BJ (cell line): ENCODE results near the gene LIN52. TPM values are rescaled to one million over a fixed set of nuclear protein-coding genes. Genes with fewer than 3 reads are reported as not detected.
A peak's percentile ranks its signal among the peaks of the same experiment; 100 is the strongest.
"Not testable (repeated sequence)": the region's sequence is repeated elsewhere in the genome, so short reads cannot be mapped to it uniquely, and the experiment has no call there.

Source experiments
- CTCF ChIA-PET: fragments of 350-600 bp; formaldehyde crosslinking; extraction: SDS; loops from one replicate; lab custom pipeline; 2021; ENCODE audit warnings: antibody characterized with exemption, inconsistent platforms; lab: Yijun Ruan, JAX
- POLR2A ChIA-PET: fragments of 300-600 bp; sonication (Branson Sonifier 250); formaldehyde crosslinking; extraction: SDS; loops from one replicate; lab custom pipeline; 2021; ENCODE audit warnings: antibody characterized with exemption; lab: Charles Lee
- DNase-seq: peaks from one replicate; pipeline ENCODE4 v3.0.0-alpha.2; 2011; ENCODE audit warnings: low read depth
- H3K27me3 ChIP-seq: 2 replicates; pipeline ENCODE4 v1.6.0; 2011; ENCODE audit warnings: low read length; ENCODE audit not compliant: control insufficient read depth, insufficient read depth
- H3K36me3 ChIP-seq: 2 replicates; pipeline ENCODE4 v1.5.1; 2011; ENCODE audit warnings: low read length; ENCODE audit not compliant: control insufficient read depth, insufficient read depth
- H3K4me3 ChIP-seq: 2 replicates; pipeline ENCODE4 v1.5.1; 2011; ENCODE audit warnings: low read depth, mild to moderate bottlenecking, control low read depth, low read length
- polyA plus RNA-seq: library from polyadenylated mRNA; depleted of rRNA; stranded (reverse); fragments of >200 nt; gene quantifications from 2 replicates; pipeline ENCODE4 v1.2.3, GENCODE V29; 2011
- TF ChIP-seq, protein P1 (sequence below): IDR thresholded peaks from 2 replicates; pipeline ENCODE4 v1.5.1; 2011; ENCODE audit warnings: low read depth, mild to moderate bottlenecking, control low read depth, inconsistent platforms, low read length, moderate library complexity; ENCODE audit not compliant: insufficient read depth

The LIN52 gene
- polyA plus RNA-seq, 1 experiment: 7.4 TPM

DNA sequence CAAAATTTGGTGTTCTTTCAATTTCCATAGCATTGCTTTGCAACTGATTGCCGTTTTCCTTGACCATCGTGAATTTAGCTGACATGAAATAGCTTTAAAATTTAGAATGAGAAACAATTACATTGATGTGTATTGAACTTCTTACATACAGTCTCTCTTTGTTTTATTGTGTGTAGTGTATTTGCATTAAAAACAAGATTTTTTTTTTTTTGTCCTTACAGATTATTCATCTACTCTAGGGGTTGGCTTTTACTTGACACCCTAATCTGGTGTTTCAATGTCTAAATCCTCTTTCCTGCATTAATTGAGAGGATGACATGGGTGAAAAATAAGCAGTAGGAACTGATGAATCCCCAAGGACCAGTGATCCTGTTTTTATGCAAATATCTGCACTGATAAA lies 20.6 kb downstream of the LIN52 start:
- Histone ChIP-seq H3K4me3 (no peak overlapping the region), H3K27me3 (no peaks in the 10 kb centered on the region), H3K36me3 (no peaks in the 10 kb centered on the region)
- POLR2A ChIA-PET: interaction anchor here (0.7 kb wide), 1 partner anchor 908 kb away, joined by 3 read pairs; no protein-coding TSS in a partner anchor
- TF ChIP-seq, protein P1, sequence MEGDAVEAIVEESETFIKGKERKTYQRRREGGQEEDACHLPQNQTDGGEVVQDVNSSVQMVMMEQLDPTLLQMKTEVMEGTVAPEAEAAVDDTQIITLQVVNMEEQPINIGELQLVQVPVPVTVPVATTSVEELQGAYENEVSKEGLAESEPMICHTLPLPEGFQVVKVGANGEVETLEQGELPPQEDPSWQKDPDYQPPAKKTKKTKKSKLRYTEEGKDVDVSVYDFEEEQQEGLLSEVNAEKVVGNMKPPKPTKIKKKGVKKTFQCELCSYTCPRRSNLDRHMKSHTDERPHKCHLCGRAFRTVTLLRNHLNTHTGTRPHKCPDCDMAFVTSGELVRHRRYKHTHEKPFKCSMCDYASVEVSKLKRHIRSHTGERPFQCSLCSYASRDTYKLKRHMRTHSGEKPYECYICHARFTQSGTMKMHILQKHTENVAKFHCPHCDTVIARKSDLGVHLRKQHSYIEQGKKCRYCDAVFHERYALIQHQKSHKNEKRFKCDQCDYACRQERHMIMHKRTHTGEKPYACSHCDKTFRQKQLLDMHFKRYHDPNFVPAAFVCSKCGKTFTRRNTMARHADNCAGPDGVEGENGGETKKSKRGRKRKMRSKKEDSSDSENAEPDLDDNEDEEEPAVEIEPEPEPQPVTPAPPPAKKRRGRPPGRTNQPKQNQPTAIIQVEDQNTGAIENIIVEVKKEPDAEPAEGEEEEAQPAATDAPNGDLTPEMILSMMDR: no peak
- CTCF ChIA-PET: interaction anchor here (0.7 to 1.9 kb wide), 2 partner anchors 153 kb away, joined by 4 to 7 read pairs; no protein-coding TSS in a partner anchor
- no peak for DNase-seq

DNA sequence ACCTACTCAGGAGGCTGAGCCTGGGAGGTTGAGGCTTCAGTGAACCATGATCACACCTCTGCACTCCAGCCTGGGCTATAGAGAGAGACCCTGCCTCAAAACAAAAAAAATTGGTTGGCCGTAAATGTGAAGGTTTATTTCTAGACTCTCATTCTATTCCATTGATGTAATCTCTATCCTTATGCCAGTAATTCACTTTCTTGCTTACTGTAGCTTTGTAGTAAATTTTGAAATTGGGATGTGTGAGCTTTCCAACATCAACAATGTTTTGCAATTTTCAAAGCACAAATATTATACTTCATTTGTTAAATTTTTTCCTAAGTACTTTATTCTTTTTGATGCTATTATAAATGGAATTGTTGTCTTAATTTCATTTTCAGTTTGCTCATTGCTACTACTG lies 24.6 kb downstream of the LIN52 start:
- TF ChIP-seq, protein P1: no peak
- Histone ChIP-seq H3K4me3 (no peak overlapping the region), H3K27me3 (no peaks in the 10 kb centered on the region), H3K36me3 (no peaks in the 10 kb centered on the region)
- CTCF ChIA-PET: interaction anchor here (1.2 to 2.0 kb wide), 3 partner anchors 10 to 142 kb away, joined by 3 to 8 read pairs (median 6); no protein-coding TSS in a partner anchor
- no peak for DNase-seq
- POLR2A ChIA-PET: no interaction called here

DNA sequence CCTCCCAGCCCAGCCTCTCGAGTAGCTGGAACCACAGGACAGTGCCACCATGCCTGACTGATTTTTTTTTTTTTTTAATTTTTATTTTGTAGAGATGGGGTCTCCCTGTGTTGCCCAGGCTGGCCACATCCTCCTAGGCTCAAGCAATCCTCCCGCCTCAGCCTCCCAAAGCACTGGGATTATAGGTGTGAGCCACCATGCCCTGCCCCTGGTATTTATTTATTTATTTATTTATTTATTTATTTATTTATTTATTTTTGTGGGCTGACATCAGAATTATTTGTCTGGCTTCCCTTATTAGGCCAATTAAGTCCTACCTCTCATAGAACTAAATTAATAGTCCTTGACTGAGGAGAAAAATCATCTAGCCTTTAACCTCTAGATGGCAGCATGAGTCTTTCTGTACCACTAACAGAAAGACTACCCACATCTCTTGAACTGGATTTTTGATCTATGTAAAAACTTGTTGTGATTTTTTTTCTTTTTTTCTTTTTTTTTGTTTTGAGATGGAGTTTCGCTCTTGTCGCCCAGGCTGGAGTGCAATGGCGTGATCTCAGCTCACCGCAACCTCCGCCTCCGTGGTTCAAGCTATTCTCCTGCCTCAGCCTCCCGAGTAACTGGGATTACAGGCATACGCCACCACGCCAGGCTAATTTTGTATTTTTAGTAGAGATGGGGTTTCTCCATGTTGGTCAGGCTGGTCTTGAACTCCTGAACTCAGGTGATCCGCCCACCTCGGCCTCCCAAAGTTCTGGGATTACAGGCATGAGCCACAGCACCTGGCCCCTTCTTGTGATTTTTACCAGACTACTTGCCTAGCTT lies 26.9 kb downstream of the LIN52 start:
- CTCF ChIA-PET: interaction anchor here (0.6 to 4.2 kb wide), 26 partner anchors 8 to 846 kb away, joined by 3 to 23 read pairs (median 4); no protein-coding TSS in a partner anchor
- H3K4me3 ChIP-seq, H3K27me3 ChIP-seq, POLR2A ChIA-PET, H3K36me3 ChIP-seq: not testable (repeated sequence)
- DNase-seq: peak; percentile 7
- TF ChIP-seq, protein P1: peak; percentile 61

- DNase-seq, CTCF ChIA-PET, H3K36me3 ChIP-seq, H3K27me3 ChIP-seq, H3K4me3 ChIP-seq, POLR2A ChIA-PET: not testable (repeated sequence)
Measured at GRCh38 chr14:74125487-74125886, 40.7 kb downstream of the LIN52 start.

GRCh38 chr14:74126315-74127013 lies 41.7 kb downstream of the LIN52 start:
- CTCF ChIA-PET: interaction anchor here (0.6 to 1.2 kb wide), 2 partner anchors 14 to 19 kb away, joined by 3 read pairs; no protein-coding TSS in a partner anchor

More at GRCh38 chr14:74126315-74127013, 41.7 kb downstream of the LIN52 start:
- TF ChIP-seq, protein P1: no peak
- POLR2A ChIA-PET: no interaction called here
- Histone ChIP-seq H3K27me3 (no peaks in the 10 kb centered on the region), H3K36me3 (no peaks in the 10 kb centered on the region), H3K4me3 (no peak overlapping the region)
- no peak for DNase-seq
